ENCODE data around the gene SOX12. TPM values are rescaled to one million over a fixed set of nuclear protein-coding genes. Genes with fewer than 3 reads are reported as not detected.

The SOX12 gene
- total RNA-seq = 9.3 and 10.8 TPM in 2 replicates

GRCh38 chr20:325045-325888, at the start of gene SOX12:
TSS of gene SOX12 (plus strand) at chr20:325552. CDS start at chr20:325925, 373 bp downstream.

GRCh38 chr20:290084-290831, 35.1 kb upstream of the SOX12 start, which contains the start of gene C20orf96:
TSS of gene C20orf96 (minus strand) at chr20:290750. CDS start at chr20:290610, 140 bp downstream.

GRCh38 chr20:297098-297924, 28.0 kb upstream of the SOX12 start, which contains the start of gene ZCCHC3:
TSS of gene ZCCHC3 (plus strand) at chr20:297570. CDS start at chr20:297587, 17 bp downstream.

GRCh38 chr20:346640-347316, 21.4 kb downstream of the SOX12 start, which contains the start of gene NRSN2:
TSS of gene NRSN2 (plus strand) at chr20:347111. CDS start at chr20:349644, 2,533 bp downstream.

Other genes with a start within 250 kb of the SOX12 start
- not detected in 2 replicates for gene DEFB125, start 237.9 kb upstream of the SOX12 start, total RNA-seq
- gene DEFB126, start 183.0 kb upstream of the SOX12 start, total RNA-seq = not detected in 2 replicates
- gene DEFB127, start 168.1 kb upstream of the SOX12 start, total RNA-seq = not detected in 2 replicates
- gene DEFB128, start 135.8 kb upstream of the SOX12 start, total RNA-seq = not detected in 2 replicates
- gene DEFB129, start 98.3 kb upstream of the SOX12 start, total RNA-seq = not detected in 2 replicates
- gene DEFB132, start 67.8 kb upstream of the SOX12 start, total RNA-seq = not detected in 2 replicates
- 3.2 and 4.9 TPM in 2 replicates for gene C20orf96, start 34.8 kb upstream of the SOX12 start, total RNA-seq
- 14.9 and 15.3 TPM in 2 replicates for gene ZCCHC3, start 28.0 kb upstream of the SOX12 start, total RNA-seq
- 29.0 and 41.0 TPM in 2 replicates for gene NRSN2, start 21.6 kb downstream of the SOX12 start, total RNA-seq
- 52.1 and 65.8 TPM in 2 replicates for gene TRIB3, start 55.2 kb downstream of the SOX12 start, total RNA-seq
- gene RBCK1, start 82.7 kb downstream of the SOX12 start, total RNA-seq = 55.2 and 62.1 TPM in 2 replicates
- 27.4 and 28.3 TPM in 2 replicates for gene TBC1D20, start 137.0 kb downstream of the SOX12 start, total RNA-seq
- gene CSNK2A1, start 218.2 kb downstream of the SOX12 start, total RNA-seq = 203 and 263 TPM in 2 replicates